Inferior parietal cortex (tissue), 1 donor: ENCODE results near the gene HYI.
"Not testable (repeated sequence)": the region's sequence is repeated elsewhere in the genome, so short reads cannot be mapped to it uniquely, and the experiment has no call there.

ENCODE experiments used
- DNase-seq: peaks from one replicate; pipeline ENCODE4 v3.0.0-alpha.2; 2016; ENCODE audit errors: extremely low spot score

The HYI gene

GRCh38 chr1:43464681-43465504, 11.2 kb upstream of the HYI start:
- DNase-seq: no peak

DNA sequence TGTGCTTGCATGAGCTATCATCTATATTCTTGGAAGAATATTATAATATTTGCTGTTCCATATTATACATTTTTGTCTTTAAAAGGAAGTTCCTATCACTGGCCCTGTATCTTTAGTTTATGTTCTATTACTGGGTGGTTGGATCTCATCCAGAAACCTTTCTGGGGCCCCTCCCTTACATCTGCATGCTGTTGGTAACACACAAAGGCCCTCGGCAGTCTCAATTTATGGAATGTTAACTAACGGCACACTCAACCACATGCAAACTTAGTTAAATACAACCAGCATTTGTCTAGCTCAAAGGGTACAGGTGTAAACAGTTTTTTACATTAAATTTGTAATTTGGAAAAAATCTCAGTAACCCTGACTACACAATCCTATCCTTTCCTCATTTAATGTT, 9.7 kb upstream of the HYI start:
- DNase-seq: no peak

- no peak for DNase-seq
Observed at GRCh38 chr1:43460988-43461693, 7.4 kb upstream of the HYI start.

DNA sequence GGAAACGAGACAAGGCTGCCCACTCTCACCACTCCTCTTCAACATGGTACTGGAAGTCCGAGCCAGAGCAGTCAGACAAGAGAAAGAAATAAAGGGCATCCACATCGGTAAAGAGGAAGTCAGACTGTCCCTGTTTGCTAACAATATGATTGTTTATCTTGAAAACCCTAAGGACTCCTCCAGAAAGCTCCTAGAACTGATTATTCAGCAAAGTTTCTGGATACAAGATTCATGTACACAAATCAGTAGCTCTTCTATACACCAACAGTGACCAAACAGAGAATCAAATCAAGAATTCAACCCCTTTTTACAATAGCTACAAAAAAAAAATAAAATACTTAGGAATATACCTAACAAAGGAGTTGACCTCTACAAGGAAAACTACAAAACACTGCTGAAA, 4.6 kb upstream of the HYI start:
- DNase-seq: not testable (repeated sequence)

DNA sequence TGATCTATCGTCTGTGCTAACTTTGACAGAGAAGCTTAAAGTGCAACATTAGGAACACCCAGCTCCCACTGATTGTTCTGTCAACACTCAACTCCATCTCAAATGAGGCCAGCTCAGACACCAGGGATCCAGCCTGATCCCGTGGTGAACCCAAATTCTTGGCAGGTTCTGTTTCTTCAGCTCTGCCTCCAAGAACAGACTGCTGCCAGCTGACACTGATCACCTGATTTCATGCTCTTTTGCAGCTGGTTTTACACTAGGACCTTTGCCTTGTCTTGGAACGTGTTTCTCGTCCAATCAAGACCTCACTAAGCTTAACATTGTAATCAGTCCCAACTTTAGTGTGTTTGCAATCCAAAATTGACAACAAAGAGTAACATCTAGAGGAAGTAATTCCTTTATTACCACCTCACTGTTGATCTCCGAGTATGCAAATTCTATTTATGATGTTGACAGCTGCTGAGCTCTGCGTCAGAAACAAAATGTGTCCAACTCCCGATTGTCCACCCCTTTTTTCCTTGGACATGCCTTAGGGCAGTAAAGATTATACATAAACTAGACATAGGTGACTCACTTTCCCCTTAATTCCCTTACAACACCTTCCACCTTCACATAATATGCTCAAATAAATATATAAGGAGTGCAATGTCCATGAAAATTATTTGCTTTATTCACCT, 1.6 kb upstream of the HYI start:
- no peak for DNase-seq

GRCh38 chr1:43454270-43455011, 710 bp upstream of the HYI start:
- DNase-seq: peak; percentile 78

DNA sequence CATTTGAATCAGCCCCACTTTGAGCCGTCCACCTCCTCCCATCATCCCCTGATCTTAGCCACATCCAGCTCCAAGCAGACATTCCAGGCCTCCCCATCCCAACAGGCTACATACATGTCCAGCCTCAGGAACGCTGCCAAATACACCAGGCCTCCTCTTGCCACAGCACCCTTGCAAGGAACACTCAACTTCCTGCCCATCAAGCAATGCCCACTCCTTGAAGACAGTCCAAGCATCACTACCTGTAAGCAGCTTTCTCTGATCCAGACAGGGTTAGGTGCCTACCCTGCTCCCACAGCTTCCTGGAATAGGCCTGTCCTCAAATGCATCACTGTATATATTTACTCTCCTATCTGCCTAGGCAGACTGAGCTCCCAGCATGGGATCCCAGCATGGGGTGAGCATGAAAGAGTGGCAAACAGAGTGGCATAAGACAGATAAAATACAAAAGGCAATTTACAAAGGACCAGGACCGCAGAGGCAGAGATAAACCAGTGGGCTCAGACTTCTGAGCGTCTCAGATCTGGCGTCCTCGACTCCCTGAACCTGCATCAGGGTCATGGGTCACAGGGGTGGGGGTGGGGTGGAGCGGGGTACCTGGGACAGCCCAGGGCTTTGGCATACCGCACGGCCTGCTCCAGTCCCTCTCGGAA, 816 bp downstream of the HYI start:
- peak; percentile 29 for DNase-seq

GRCh38 chr1:43451701-43452532, 1.8 kb downstream of the HYI start:
- DNase-seq: no peak

GRCh38 chr1:43451157-43451591, 2.6 kb downstream of the HYI start:
- DNase-seq: no peak

GRCh38 chr1:43450251-43450941, 3.3 kb downstream of the HYI start:
- no peak for DNase-seq

- DNase-seq: no peak
Observed at GRCh38 chr1:43449708-43450069, 4.0 kb downstream of the HYI start.

DNA sequence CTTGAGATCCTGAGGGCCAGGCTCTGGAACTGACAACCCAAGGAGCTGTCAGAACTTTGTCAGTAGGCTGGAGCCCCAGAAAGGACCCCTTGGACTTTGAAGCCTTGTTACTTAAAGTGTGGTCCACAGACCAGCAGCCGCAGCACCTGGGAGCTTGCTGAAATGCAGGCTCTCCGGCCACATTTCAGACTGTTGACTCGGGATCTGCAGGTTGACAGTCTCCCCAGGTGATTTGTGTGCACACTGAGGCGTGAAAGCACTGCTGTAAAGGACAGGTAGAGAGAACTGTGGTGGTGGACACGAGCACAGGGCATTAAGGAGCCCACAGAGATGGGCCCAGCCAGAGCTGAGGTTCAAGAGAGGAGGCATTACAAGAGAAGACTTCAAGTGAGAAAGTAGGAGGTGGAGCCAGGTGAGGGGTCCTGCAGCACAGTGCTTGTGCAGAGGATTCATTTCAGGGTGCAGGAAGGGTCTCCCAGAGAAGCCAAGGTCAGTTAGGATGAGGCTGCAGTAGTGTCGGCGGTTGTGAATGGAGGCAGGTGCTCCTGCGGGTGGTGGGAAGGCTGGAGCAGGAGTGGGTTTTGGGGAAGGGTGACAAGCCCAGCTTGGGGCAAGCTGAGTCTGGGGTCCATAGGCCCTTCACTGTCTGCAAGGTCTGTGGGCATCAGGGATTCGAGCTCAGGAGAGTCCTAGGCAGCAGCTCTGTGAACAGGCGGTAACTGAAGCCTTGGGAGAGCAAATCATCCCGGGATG, 4.6 kb downstream of the HYI start:
- no peak for DNase-seq

GRCh38 chr1:43447891-43448708, 5.6 kb downstream of the HYI start:
- DNase-seq: no peak

- no peak for DNase-seq
Observed at GRCh38 chr1:43446881-43447835, 6.6 kb downstream of the HYI start.

GRCh38 chr1:43446388-43446740, 7.4 kb downstream of the HYI start:
- no peak for DNase-seq

GRCh38 chr1:43445606-43446387, 7.9 kb downstream of the HYI start:
- DNase-seq: no peak
